Ovary (tissue), 3 donors: Measurements from ENCODE around the gene GPC6.

ENCODE experiments used
- CTCF ChIP-seq, 3 donors: fragments of 450-650 bp in 2 of 3; fragments of 200-600 bp in 1 of 3; IDR thresholded peaks; one replicate each; pipeline versions ENCODE4 v1.5.1 to v1.8.0; 2016 to 2022; ENCODE audit warnings: antibody characterized with exemption in 3 of 3, mild to moderate bottlenecking in 1 of 3
- POLR2A ChIP-seq: fragments of 450-650 bp; IDR thresholded peaks from one replicate; pipeline ENCODE4 v1.6.1; 2017; ENCODE audit warnings: antibody characterized with exemption, mild to moderate bottlenecking, moderate library complexity
- donor health status: DM: no; HTN: no; CAD: no.

- TF ChIP-seq CTCF (IDR thresholded peaks at IDR 0.05): no peak
- no peak for TF ChIP-seq POLR2A
These were observed 46.1 kb upstream of the GPC6 start for GRCh38 chr13:93180356-93180969.
